K562 (cell line): Measurements from ENCODE around the gene DNAJC13. TPM values are rescaled to one million over a fixed set of nuclear protein-coding genes. Genes with fewer than 3 reads are reported as not detected.

Source experiments
- ATAC-seq: fragments of 200-7000 bp; cut with Tn5 transposase; 3 replicates; pipeline ENCODE4 v1.9.1; 2020; ENCODE audit warnings: moderate library complexity
- BruUV-seq: library from RNA; stranded (reverse); fragments of 400-500 nt; replicated peaks from 2 replicates; lab custom pipeline; 2021; lab: Mats Ljungman, UMichigan
- CTCF ChIA-PET: fragments of 300-600 bp; formaldehyde crosslinking; extraction: SDS; loops from one replicate; lab custom pipeline; 2021; ENCODE audit warnings: low intra/inter-chr PET ratio; lab: Yijun Ruan, JAX
- POLR2A ChIA-PET: fragments of 300-600, 350-650 bp; sonication (Branson Sonifier 250); formaldehyde crosslinking; extraction: SDS; loops from one replicate; lab custom pipeline; 2021; ENCODE audit warnings: antibody characterized with exemption, inconsistent platforms; lab: Yijun Ruan, JAX
- DNase-seq, 4 experiments: peaks; one replicate each; pipeline versions ENCODE4 v3.0.0 to v3.0.0-alpha.2; 2011 to 2018; ENCODE audit warnings: low spot score in 3 of 4, mixed read lengths in 3 of 4; ENCODE audit errors: extremely low read depth in 1 of 4
- FAIRE-seq: peaks from 2 replicates; lab custom pipeline; 2011; peaks lifted over from hg19 to GRCh38; lab: Jason Lieb, UNC
- H2AFZ ChIP-seq: 2 replicates; pipeline ENCODE4 v1.6.0; 2011; ENCODE audit warnings: low read depth, low read length, control low read depth, inconsistent platforms
- H3K27ac ChIP-seq: fragments of 200-600 bp; 3 replicates; pipeline ENCODE4 v1.8.0; 2011; ENCODE audit warnings: low read depth, mild to moderate bottlenecking, control low read depth, inconsistent platforms, low read length, moderate library complexity, mixed read lengths; ENCODE audit errors: extremely low read depth
- H3K27me3 ChIP-seq, 2 experiments: fragments of 300-600 bp in 1 of 2; 2 replicates in 1 of 2; 3 replicates in 1 of 2; pipeline versions ENCODE4 v1.6.0 to v1.8.0; 2011; ENCODE audit warnings: inconsistent platforms in 2 of 2, low read length in 2 of 2, mild to moderate bottlenecking in 1 of 2, mixed read lengths in 1 of 2, moderate library complexity in 1 of 2; ENCODE audit not compliant: control insufficient read depth in 2 of 2, insufficient read depth in 2 of 2
- H3K36me3 ChIP-seq: fragments of 300-600 bp; 3 replicates; pipeline ENCODE4 v1.8.0; 2011; ENCODE audit warnings: mild to moderate bottlenecking, low read length, inconsistent platforms; ENCODE audit not compliant: control insufficient read depth, insufficient read depth
- H3K4me1 ChIP-seq, 2 experiments: fragments of 200-600 bp in 1 of 2; replicated peaks in 1 of 2; 2 replicates in 1 of 2; 3 replicates in 1 of 2; pipeline versions ENCODE4 v1.5.1 to v1.8.0; 2011; ENCODE audit warnings: inconsistent platforms in 2 of 2, low read length in 2 of 2, mild to moderate bottlenecking in 1 of 2, mixed read lengths in 1 of 2, moderate library complexity in 1 of 2; ENCODE audit not compliant: control insufficient read depth in 2 of 2, insufficient read depth in 2 of 2
- H3K4me2 ChIP-seq: 2 replicates; pipeline ENCODE4 v1.6.1; 2011; ENCODE audit warnings: low read length, control low read depth, inconsistent platforms, mixed read lengths; ENCODE audit not compliant: insufficient read depth
- H3K4me3 ChIP-seq: fragments of 200-600 bp; sonication (generic), shearing (Covaris generic); 2 replicates; pipeline ENCODE4 v1.5.1; 2016; ENCODE audit warnings: control low read depth, inconsistent platforms
- H3K79me2 ChIP-seq: fragments of 200-600 bp; 3 replicates; pipeline ENCODE4 v1.8.0; 2011; ENCODE audit warnings: low read length, inconsistent platforms; ENCODE audit not compliant: control insufficient read depth, insufficient read depth
- H3K9ac ChIP-seq, 2 experiments: 2 replicates each; pipeline versions ENCODE4 v1.6.0 to v1.6.1; 2011; ENCODE audit warnings: low read depth in 2 of 2, low read length in 2 of 2, control low read depth in 1 of 2, inconsistent platforms in 1 of 2, mild to moderate bottlenecking in 1 of 2, mixed read lengths in 1 of 2; ENCODE audit not compliant: insufficient read depth in 1 of 2
- H3K9me1 ChIP-seq: one replicate; pipeline ENCODE4 v1.6.0; 2011; ENCODE audit warnings: inconsistent platforms, mild to moderate bottlenecking, low read length, moderate library complexity; ENCODE audit not compliant: control insufficient read depth, insufficient read depth
- H3K9me3 ChIP-seq: replicated peaks from 2 replicates; pipeline ENCODE4 v1.5.1; 2011; ENCODE audit warnings: low read depth, low read length, inconsistent platforms; ENCODE audit not compliant: control insufficient read depth, insufficient read depth
- H4K20me1 ChIP-seq: replicated peaks from 2 replicates; pipeline ENCODE4 v1.6.1; 2011; ENCODE audit warnings: low read length, inconsistent platforms, mixed read lengths; ENCODE audit not compliant: control insufficient read depth, insufficient read depth
- BACH1 ChIP-seq: fragments of 200-800 bp; sonication (Bioruptor generic); IDR thresholded peaks from 2 replicates; pipeline ENCODE4 v1.6.1; 2016; ENCODE audit warnings: missing genetic modification characterization, missing compliant biosample characterization
- CEBPG ChIP-seq, 3 experiments: fragments of 200-800 bp in 1 of 3; sonication (Bioruptor generic) in 1 of 3; sonication (generic) in 1 of 3; formaldehyde crosslinking in 1 of 3; IDR thresholded peaks in 2 of 3; conservative IDR thresholded peaks in 1 of 3; 2 replicates each; pipeline versions ENCODE4 v1.6.1 to v1.8.0; 2016 to 2022; ENCODE audit warnings: missing compliant biosample characterization in 2 of 3, missing genetic modification characterization in 2 of 3, mild to moderate bottlenecking in 1 of 3, missing genetic modification reagents in 1 of 3
- CHD4 ChIP-seq: fragments of 200-600 bp; sonication (generic); IDR thresholded peaks from 3 replicates; pipeline ENCODE4 v1.6.1; 2012; ENCODE audit warnings: low read depth, mild to moderate bottlenecking, mixed read lengths, low read length, inconsistent platforms; ENCODE audit not compliant: insufficient read depth, insufficient replicate concordance, poor library complexity, severe bottlenecking
- FOXA3 ChIP-seq, 2 experiments: fragments of 450-650 bp in 1 of 2; sonication (generic) in 1 of 2; formaldehyde crosslinking; IDR thresholded peaks in 1 of 2; conservative IDR thresholded peaks in 1 of 2; 2 replicates each; pipeline versions ENCODE4 v1.4.0 to v1.8.0; 2020 to 2022; ENCODE audit warnings: mild to moderate bottlenecking in 2 of 2, missing genetic modification reagents in 1 of 2
- HCFC1 ChIP-seq: IDR thresholded peaks from 2 replicates; pipeline ENCODE4 v1.6.1; 2012; ENCODE audit warnings: low read depth, low read length, improper control_type of control experiment
- HEY1 ChIP-seq: fragments of 250-450 bp; sonication (Bioruptor Pico); IDR thresholded peaks from 2 replicates; pipeline ENCODE4 v1.5.0; 2020; ENCODE audit warnings: mild to moderate bottlenecking, moderate library complexity, borderline replicate concordance
- KLF1 ChIP-seq: fragments of 450-650 bp; IDR thresholded peaks from 2 replicates; pipeline ENCODE4 v1.6.1; 2016; ENCODE audit warnings: missing genetic modification characterization, missing compliant biosample characterization
- MEF2D ChIP-seq: conservative IDR thresholded peaks from 2 replicates; pipeline ENCODE4 v1.6.1; 2016; ENCODE audit warnings: low read depth, missing genetic modification characterization, missing compliant biosample characterization
- MEIS2 ChIP-seq: fragments of 450-650 bp; IDR thresholded peaks from 2 replicates; pipeline ENCODE4 v1.6.1; 2014; ENCODE audit warnings: mild to moderate bottlenecking; ENCODE audit not compliant: partially characterized antibody
- NR3C1 ChIP-seq: sonication (generic); formaldehyde crosslinking; IDR thresholded peaks from 2 replicates; pipeline ENCODE4 v1.8.1; 2022; ENCODE audit warnings: missing genetic modification reagents
- NR4A1 ChIP-seq, 2 experiments: fragments of 250-450 bp in 1 of 2; fragments of 450-650 bp in 1 of 2; sonication (Bioruptor Pico) in 1 of 2; IDR thresholded peaks; 2 replicates each; pipeline versions ENCODE4 v1.4.0 to v1.6.1; 2016 to 2020; ENCODE audit warnings: mild to moderate bottlenecking in 2 of 2, missing compliant biosample characterization in 1 of 2, missing genetic modification characterization in 1 of 2, moderate library complexity in 1 of 2
- ZNF143 ChIP-seq: sonication (generic); formaldehyde crosslinking; IDR thresholded peaks from 2 replicates; pipeline ENCODE4 v1.9.0; 2022; ENCODE audit warnings: mild to moderate bottlenecking, missing genetic modification reagents
- ZNF165 ChIP-seq: fragments of 250-450 bp; sonication (Bioruptor Pico); IDR thresholded peaks from 2 replicates; pipeline ENCODE4 v1.4.0; 2020; ENCODE audit warnings: borderline replicate concordance
- ZNF253 ChIP-seq: fragments of 250-450 bp; sonication (Bioruptor Pico); conservative IDR thresholded peaks from 2 replicates; pipeline ENCODE4 v1.6.1; 2021; ENCODE audit warnings: mild to moderate bottlenecking
- ZNF316 ChIP-seq: fragments of 450-650 bp; IDR thresholded peaks from 2 replicates; pipeline ENCODE4 v1.6.1; 2016
- WGBS: fragments of 100-300 bp; shearing (Covaris generic); methylation state at CpG from one replicate; pipeline ENCODE4 v1.1.6; 2016; ENCODE audit warnings: low coverage, mixed read lengths; ENCODE audit not compliant: insufficient coverage; ENCODE audit errors: missing lambda C conversion rate; 5-methylcytosine and 5-hydroxymethylcytosine counted together
- in situ Hi-C: fragments of 300-500 bp; cut with MboI; formaldehyde crosslinking; loops from 4 replicates; pipeline ENCODE4 v1.15.0; 2018; ENCODE audit warnings: inconsistent platforms, mixed read lengths
- intact Hi-C: fragments of 100-400 bp; cut with micrococcal nuclease; formaldehyde crosslinking; loops from 2 replicates; pipeline ENCODE4 v1.14.2; 2022
- polyA plus RNA-seq, 8 experiments: library from polyadenylated mRNA; depleted of rRNA in 4 of 8; stranded (reverse) in 5 of 8; unstranded in 3 of 8; fragments of >200 nt; fragmentation: Nextera tagmentation in 2 of 8; fragmentation: Illumina TruSeq in 1 of 8; extraction: Ambion mirVana in 2 of 8; extraction: Trizol in 1 of 8; gene quantifications; 2 replicates each; pipeline versions ENCODE4 v1.2.1 to v1.2.3, GENCODE V29; 2011 to 2014; ENCODE audit warnings: inconsistent platforms in 1 of 8, missing spikeins in 1 of 8
- total RNA-seq, 7 experiments: library from RNA; depleted of rRNA in 6 of 7; stranded (reverse); fragments of >200 nt in 6 of 7; fragmentation: Illumina TruSeq in 2 of 7; extraction: Trizol in 2 of 7; gene quantifications; 2 replicates each; pipeline versions ENCODE4 v1.2.1 to v1.2.3, GENCODE V29; 2011 to 2021; ENCODE audit warnings: low replicate concordance in 1 of 7
- TF ChIP-seq, protein P1 (sequence below): fragments of 450-650 bp; formaldehyde crosslinking; IDR thresholded peaks from 2 replicates; pipeline ENCODE4 v1.4.0; 2020; ENCODE audit warnings: mild to moderate bottlenecking, moderate library complexity

The DNAJC13 gene
- total and polyA plus RNA-seq, 9 of the 15 experiments (the other 6 are each of a cell fraction or from before 2014, with no cell fraction given) = 2.9 to 17.1 (median 10.2) TPM

DNA sequence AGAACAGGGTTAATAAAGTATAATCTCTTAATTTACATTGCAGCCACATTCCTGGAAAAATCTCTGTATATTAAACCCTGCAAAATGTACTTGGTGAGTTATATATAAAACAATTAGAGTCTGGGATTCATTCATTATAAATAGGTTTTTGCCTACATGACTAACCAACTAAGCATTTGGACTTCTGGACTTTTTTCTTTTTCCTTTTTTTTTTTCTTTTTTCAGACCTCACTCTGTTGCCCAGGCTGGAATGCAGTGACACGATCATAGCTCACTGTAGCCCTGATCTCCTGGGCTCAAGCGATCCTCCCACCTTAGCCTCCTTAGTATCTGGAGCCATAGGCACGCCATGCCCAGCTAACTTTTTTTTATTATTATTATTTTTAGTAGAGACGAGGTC lies 4.5 kb downstream of the DNAJC13 start:
- DNase-seq = no peak
- Histone ChIP-seq H3K4me2 (no peak overlapping the region), H3K9ac (no peak overlapping the region), H3K9me1 (no peaks in the 10 kb centered on the region), H3K79me2 (peaks cover 30% of the 10 kb centered on the region), H3K9me3 (no peaks in the 10 kb centered on the region), H3K27me3 (no peaks in the 10 kb centered on the region), H4K20me1 (no peaks in the 10 kb centered on the region), H2AFZ (no peak overlapping the region), H3K27ac (no peak overlapping the region), H3K4me3 (no peak overlapping the region), H3K36me3 (peaks cover 4% of the 10 kb centered on the region; the same call in 1 of the 3 replicates), H3K4me1 (peaks cover 0 to 2% of the 10 kb centered on the region in 2 experiments; a peak in 1 of 5 replicates)
- BruUV-seq = no TSS peak
- ATAC-seq = no peak
- WGBS = 88% methylated on average over 2 of the region's 4 CpGs
- intact Hi-C loops (no loop called here), in situ Hi-C loops (no loop called here)
- ChIA-PET CTCF (no interaction called here), POLR2A (no interaction called here)
- TF ChIP-seq ZNF143 (CRISPR knock-in tag) (no peak), FOXA3 (CRISPR knock-in tag; conservative IDR thresholded peaks at IDR 0.05 in 1 of 2, IDR thresholded peaks at IDR 0.05 in 1 of 2) (no peak), KLF1 (no peak), MEIS2 (no peak), ZNF316 (no peak), HEY1 (CRISPR knock-in tag) (no peak), HCFC1 (no peak), ZNF165 (CRISPR knock-in tag) (no peak), MEF2D (tag) (no peak), BACH1 (no peak), CEBPG (CRISPR knock-in tag; IDR thresholded peaks at IDR 0.05) (no peak), CEBPG (tag; conservative IDR thresholded peaks at IDR 0.05 in 1 of 2, IDR thresholded peaks at IDR 0.05 in 1 of 2) (no peak), NR4A1 (CRISPR knock-in tag; IDR thresholded peaks at IDR 0.05) (no peak), NR4A1 (tag; IDR thresholded peaks at IDR 0.05) (no peak), CHD4 (no peak), NR3C1 (CRISPR knock-in tag) (no peak), ZNF253 (CRISPR knock-in tag) (no peak)
- TF ChIP-seq, protein P1, sequence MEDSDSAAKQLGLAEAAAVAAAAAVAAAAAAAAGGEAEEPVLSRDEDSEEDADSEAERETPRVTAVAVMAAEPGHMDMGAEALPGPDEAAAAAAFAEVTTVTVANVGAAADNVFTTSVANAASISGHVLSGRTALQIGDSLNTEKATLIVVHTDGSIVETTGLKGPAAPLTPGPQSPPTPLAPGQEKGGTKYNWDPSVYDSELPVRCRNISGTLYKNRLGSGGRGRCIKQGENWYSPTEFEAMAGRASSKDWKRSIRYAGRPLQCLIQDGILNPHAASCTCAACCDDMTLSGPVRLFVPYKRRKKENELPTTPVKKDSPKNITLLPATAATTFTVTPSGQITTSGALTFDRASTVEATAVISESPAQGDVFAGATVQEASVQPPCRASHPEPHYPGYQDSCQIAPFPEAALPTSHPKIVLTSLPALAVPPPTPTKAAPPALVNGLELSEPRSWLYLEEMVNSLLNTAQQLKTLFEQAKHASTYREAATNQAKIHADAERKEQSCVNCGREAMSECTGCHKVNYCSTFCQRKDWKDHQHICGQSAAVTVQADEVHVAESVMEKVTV (CRISPR knock-in tag) = no peak
- no peak for FAIRE-seq
